NB4 (cell line): ENCODE results near the gene PPCS.

Source experiments
- POLR2A ChIP-seq: IDR thresholded peaks from 2 replicates; pipeline ENCODE4 v1.6.1; 2011; ENCODE audit warnings: mild to moderate bottlenecking; ENCODE audit not compliant: insufficient read length; ENCODE audit errors: extremely low read depth
- TF ChIP-seq, protein P1 (sequence below): IDR thresholded peaks from one replicate; pipeline ENCODE4 v1.5.1; 2012; ENCODE audit warnings: low read depth, low read length

DNA sequence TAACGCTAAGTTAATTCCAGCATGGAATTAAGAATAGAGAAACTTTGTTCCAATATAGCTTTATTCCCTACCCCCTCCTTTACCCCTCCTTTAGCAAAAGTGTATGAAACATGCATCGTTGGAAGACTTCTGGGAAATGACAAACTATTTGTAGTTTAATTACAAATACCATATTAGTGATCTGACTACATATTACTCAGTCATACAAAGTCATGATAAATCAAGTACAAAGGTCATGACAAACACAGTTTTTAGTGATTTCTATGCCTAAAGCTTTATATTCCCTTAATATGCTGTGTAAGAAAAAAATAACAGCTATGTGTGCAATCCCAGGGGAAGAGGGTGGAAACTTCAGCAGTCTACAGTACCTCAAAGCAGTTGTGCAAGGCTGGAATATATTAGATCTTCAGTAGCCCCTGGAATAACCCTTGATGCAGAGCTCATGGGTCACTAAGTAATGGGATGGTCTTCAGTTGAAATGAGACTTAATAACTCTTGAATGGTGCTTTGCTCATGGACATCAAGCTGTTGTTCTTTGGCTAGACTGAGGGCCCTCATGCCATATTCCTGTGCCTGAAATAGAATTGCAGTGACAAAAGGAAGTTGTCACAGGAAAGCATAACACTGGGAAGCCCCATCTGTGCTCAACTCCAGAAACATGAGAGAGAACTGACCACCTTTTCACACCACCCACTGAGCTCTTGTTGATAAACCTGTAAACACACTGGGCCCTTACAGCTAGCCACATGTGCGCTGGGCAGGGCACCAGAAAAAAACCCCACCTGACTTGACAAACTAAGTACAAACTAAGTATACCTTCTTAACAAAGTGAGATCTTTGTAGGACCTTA is 25.8 kb upstream of the PPCS start:
- TF ChIP-seq, protein P1, sequence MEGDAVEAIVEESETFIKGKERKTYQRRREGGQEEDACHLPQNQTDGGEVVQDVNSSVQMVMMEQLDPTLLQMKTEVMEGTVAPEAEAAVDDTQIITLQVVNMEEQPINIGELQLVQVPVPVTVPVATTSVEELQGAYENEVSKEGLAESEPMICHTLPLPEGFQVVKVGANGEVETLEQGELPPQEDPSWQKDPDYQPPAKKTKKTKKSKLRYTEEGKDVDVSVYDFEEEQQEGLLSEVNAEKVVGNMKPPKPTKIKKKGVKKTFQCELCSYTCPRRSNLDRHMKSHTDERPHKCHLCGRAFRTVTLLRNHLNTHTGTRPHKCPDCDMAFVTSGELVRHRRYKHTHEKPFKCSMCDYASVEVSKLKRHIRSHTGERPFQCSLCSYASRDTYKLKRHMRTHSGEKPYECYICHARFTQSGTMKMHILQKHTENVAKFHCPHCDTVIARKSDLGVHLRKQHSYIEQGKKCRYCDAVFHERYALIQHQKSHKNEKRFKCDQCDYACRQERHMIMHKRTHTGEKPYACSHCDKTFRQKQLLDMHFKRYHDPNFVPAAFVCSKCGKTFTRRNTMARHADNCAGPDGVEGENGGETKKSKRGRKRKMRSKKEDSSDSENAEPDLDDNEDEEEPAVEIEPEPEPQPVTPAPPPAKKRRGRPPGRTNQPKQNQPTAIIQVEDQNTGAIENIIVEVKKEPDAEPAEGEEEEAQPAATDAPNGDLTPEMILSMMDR: no peak
- no peak for TF ChIP-seq POLR2A
